Stimulated activated CD4-positive, alpha-beta T cell treated with anti-CD3 and anti-CD28 coated beads, Interleukin-4, amount 100 ng/mL, for 24 hours (primary cell): Measurements from ENCODE around the gene GYPA.
"Not testable (repeated sequence)": the region's sequence is repeated elsewhere in the genome, so short reads cannot be mapped to it uniquely, and the experiment has no call there.

Source experiments
- DNase-seq: peaks from one replicate; pipeline ENCODE4 v3.0.0-alpha.2; 2020

The GYPA gene

DNA sequence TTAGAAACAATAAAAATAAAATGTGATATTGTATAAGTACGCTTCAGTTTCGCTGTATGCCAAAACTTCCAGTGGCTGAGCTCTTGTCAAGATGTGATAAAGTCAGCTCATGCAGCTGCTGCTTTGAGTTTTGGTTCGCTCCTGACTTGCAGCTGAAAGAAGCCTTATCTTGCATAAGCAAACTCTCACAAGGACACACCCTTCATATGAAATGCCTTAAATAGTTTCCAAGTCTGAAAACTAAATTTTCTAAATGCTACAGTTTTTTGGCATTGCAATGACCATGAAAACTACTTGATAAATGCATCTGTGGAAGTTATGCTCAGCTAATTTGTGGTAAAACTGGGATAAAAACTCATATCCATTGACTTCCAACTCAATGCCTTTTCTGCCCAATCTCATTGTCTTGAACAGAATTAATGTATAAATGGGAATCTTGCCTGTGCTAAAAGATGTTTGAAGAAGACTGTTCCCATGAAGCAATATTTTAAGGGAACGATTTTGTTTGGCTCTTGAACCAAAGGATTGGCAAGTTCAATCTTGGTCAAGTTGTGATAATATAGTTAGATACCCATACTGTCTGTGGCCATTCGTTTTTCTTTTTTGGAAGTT, 11.7 kb downstream of the GYPA start:
- DNase-seq = not testable (repeated sequence)

DNA sequence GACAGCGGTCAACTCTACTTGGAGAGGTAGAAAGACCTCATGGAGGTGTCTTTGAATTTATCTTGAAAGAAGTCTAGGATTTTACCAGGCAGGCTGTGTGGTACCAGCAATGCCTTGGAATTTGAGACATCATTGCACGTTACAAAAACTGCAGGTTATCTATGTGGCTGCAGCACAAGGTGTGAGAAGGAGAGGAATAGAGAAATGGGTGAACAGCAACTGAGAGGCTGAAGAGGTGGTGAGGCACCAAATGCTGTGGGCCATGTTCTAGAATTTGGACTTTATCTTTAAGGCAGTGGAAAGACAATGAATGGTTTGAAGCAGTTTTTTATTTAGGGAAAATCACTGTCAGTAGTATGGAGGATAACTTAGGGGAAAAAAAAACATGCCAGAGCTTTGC, 15.4 kb downstream of the GYPA start:
- DNase-seq = not testable (repeated sequence)

DNA sequence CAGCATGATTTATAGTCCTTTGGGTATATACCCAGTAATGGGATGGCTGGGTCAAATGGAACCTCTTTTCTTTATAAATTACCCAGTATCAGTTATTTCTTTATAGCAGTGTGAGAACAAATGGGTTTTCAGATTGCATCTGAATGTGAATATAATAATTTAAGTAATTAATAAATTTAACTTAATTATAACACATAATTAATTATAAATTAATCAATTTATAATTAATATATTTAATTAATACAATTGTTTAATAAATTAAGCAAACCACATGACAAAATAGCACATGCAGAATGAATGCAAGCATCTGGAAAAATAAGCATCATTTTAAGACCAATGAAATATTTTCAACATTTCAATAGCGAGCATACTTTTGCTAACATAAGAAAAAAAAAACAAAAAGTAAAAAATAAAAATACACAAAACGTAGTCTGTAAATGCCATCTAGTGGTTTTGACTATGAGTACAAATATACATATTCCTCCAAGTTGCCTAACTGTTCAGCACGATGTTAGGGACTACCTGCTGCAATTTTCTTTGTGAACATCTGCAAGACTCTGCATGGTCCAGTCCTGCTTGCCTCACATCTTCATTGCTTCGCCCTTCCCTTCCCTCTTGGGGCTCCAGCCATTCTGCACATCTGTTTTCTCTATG, 16.4 kb downstream of the GYPA start:
- DNase-seq = not testable (repeated sequence)

DNA sequence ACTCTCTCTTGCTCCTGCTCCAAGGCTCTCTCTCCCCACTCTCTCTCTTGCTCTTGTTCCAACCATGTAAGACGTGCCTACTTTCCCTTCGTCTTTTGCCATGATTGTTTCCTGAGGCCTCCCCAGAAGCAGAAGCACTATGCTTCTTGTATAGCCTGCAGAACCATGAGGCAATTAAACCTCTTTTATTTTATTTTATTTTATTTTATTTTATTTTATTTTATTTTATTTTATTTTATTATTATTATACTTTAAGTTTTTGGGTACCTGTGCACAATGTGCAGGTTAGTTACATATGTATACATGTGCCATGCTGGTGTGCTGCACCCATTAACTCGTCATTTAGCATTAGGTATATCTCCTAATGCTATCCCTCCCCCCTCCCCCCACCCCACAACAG, 17.2 kb downstream of the GYPA start:
- DNase-seq = not testable (repeated sequence)

DNA sequence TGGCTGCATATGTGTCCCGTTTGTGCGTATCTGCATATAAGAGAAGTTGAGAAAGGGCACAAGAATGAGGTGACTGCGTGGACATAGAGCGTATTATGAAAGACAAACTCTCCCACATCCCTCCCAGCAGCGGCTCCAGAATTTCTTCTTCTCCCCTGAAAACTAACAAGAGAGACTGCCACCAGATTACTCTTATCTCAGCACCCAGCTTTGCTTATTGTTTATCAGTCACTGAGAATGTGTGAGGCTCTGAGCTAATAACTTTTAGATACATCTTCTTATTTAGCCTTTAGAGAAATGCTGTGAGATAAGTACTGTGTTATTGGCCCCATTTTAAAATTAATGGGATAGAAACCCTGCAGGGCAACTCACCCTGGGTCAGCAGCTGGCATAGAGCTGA, 20.8 kb downstream of the GYPA start:
- not testable (repeated sequence) for DNase-seq

DNA sequence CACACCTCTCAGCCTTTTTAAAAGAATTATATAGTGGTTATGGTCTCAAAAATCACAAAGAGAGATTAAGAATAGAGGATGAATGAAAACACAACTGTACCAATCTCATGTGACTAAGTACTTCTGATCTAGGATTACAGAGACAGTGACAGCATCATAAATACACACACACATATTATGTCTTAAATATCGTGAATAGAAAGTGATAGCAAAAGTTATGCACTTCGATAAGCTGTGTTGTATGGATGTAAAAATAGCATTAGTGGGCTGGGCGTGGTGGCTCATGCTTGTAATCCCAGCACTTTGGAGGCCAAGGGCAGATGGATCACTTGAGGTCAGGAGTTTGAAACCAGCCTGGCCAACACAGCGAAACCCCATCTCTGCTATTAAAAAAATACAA, 25.0 kb downstream of the GYPA start:
- DNase-seq = no peak

DNA sequence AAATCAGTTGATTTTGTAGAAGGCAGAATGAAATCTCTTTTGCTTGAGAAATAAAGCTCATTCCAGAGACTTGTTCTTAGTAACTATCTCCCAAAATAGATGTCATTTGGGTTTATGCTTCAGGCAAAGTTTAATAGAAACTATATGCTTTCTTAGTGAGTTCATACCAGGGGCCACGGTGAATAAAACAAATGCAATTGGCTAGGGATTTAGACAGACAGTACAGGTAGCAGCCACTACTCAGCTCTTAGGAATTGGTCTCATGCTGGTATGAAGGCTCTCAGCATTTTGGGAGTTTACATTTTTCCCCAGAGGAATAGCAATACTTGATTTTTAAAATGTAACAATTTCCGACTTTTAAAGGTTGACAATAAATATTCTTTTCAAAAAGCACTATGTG, 27.0 kb downstream of the GYPA start:
- no peak for DNase-seq

DNA sequence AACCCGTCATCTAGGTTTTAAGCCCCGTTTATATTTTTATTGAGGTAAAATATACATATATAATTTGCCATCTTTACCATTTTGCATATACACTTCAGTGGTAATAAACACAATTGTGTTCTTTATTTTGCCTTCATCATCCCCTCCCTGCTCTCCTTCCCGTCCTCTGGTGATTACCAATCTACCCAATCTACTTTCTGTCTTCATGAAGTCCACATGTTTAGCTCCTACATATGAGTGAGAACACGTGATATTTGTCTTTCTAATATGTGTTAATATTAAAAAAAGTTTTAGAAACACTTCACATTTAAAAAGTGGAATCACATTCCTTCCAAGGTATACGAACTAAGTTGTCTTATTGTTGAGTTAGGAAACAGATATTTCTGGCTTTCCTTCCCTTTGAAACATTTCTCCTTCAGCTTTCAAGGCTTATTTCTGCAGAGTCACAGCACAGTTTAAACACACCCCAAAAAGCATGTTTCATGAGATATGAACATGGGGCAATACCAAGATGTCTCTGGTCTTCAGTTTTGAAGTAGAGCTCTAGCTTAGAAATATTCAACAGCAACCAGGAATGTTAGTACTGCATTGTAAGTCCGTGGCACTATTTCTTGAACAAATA, 35.9 kb downstream of the GYPA start:
- no peak for DNase-seq

DNA sequence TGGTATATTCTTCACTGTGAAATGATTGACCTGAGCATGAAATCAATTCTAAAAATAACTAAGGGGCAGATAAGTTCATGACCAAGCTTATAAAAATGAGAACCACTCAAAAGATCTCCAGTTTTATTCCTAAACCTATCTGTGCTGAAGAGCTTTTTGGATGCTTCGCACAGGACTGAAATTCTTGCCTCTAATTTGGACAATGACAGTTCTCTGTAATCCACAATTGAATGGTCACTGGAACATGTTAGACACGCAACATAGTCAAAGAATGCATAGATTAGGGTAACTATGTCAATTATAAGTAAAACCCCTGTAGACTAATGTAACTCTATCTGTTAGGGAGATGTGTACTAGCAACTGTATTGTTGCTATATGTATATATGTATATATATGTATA, 42.7 kb downstream of the GYPA start:
- not testable (repeated sequence) for DNase-seq

DNA sequence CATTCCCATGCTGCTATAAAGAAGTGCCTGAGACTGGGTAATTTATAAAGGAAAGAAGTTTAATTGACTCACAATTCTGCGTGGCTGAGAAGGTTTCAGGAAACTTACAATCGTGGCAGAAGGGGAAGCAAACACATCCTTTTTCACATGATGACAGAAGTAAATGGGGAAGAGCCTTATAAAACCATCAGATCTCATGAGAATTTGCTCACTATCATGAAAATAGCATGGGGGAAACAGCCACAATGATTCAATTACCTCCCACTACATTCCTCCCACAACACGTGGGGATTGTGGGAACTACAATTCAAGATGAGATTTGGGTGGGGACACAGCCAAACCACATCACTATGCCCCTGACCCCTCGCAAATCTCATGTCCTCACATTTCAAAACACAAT, 46.5 kb downstream of the GYPA start:
- not testable (repeated sequence) for DNase-seq

DNA sequence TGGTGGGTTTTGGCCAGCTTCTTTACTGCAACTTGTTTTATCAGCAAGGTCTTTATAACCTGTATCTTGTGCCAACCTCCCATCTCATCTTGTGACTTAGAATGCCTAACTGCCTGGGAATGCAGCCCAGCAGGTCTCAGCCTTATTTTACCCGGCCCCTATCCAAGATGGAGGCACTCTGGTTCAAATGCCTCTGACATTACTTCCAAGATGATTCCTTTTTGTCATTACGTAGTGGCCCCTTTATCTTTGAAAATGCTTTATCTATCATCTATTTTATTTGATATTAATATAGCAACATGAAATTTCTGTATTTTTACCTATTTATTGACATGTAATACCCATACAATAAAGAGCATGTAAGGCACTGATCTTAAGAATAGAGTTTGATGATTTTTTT, 49.3 kb downstream of the GYPA start:
- not testable (repeated sequence) for DNase-seq

DNA sequence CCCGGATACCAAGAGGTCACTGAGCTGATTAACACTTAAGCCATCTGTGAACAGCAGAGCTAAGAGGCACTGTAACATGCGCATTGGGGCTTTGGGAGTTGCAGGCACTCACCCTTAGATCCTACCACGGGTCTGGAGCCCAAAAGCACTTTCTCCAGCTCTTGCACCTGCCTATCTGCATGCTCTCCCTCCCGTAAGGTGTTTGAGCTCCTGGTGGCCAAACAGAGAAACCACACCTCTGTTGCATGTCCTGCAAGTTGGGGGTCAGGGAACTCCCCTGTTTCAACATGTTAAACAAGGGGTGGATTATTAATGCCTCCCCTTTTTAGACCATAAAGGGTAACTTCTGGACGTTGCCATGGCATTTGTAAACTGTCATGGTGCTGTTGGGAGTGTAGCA, 49.8 kb downstream of the GYPA start:
- no peak for DNase-seq

DNA sequence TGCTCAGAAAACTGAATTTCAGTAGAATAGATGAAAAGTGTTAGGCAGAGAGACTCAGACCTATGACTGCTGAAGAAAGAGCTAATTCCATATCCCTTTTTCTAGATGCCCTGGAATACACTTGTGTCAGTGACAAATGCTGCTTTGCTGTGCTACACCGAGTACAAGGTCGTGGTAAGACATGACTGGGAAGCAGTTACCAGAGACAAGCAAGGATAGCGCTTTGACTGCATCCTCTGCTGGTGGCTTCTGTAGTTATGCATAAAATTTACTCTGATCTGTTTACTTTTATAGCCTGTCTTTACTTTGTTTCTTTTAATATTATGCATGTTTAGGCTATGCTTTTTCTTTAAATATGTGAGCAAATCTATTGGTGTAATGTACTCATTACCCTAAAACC, 58.5 kb downstream of the GYPA start:
- DNase-seq = not testable (repeated sequence)

DNA sequence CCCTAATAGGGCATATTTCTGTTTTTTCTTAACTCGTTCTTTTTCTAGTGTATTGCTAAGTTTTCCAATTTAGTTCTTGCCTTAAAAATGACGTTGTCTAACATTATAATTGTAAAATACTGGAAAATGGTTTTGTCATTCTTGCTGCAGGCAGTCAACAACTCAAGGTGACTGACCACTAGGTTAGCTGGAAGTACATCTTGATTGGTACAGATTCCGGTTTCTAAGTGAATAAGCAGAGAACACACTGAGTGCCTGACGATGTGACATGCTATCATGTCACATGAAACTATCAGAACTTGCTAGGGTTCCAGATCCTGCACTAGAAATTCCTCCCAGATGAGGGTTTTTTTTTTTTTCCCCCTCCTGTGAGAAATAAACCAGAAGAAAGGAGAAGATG, 60.4 kb downstream of the GYPA start:
- DNase-seq = not testable (repeated sequence)

DNA sequence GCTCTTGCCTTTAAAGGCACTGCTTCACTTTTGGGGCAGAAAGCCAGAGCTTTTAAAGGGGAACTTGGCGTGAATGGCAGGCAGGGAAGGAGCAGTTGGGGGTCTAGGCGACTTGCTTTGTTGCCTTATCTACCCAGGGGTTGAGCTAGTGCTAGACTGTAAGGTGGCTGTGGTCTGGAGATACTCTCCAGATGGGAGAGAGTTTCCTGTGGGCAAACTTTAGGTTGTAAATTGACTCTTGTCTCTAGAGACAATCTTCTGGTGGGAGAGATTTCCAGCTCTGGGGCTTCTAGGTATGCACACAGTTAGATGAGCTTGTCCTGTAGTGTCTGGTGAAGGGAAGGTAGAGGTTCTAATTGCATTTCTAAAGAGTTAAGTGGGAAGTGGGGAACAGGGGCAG, 61.8 kb downstream of the GYPA start:
- DNase-seq = not testable (repeated sequence)

DNA sequence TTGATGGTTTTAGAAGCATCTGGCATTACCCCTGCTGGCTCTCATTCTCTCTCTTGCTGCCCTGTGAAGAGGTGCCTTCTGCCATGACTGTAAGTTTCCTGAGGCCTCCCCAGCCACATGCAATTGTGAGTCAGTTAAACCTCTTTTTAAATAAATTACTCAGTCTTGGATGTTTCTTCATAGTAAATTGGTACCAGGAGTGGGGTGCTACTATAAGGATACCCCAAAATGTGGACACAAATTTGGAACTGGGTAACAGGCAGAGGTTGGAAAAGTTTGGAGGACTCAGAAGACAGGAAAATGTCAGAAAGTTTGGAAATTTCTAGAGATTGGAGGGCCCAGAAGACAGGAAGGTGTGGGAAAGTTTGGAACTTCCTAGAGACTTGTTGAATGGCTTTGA, 79.0 kb downstream of the GYPA start:
- DNase-seq = not testable (repeated sequence)

DNA sequence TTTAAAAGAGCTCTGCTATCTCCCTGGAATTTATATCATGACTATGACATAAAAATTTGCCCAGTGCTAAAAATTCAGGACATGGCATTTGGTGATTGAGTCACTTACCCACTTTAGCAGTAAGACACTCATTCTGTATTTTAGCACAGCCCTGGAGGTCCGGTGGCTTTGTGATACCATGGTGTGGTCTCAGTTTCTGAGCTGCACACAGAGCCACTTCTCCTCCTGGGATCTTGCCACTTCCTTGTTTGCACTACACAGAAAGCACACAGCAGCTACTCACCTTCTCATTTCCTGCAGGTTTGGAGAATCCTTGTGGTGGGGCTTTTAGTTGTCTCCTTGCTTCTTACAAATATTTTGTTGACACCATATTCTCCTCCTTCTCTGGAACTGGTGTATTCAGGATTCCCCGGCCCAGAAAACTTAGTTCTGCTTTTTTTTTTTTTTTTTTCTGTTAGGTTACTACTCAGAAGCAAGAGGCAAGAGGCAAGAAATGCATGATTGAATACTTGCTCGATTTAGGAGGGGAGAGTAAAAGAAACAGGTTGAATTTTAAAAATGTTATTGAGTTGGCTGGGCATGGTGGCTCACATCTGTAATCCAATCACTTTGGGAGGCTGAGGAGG, 80.2 kb downstream of the GYPA start:
- DNase-seq = not testable (repeated sequence)
